ENCODE results near the gene MAN2A1. TPM values are rescaled to one million over a fixed set of nuclear protein-coding genes. Genes with fewer than 3 reads are reported as not detected.

Gene MAN2A1
- total RNA-seq, 1 experiment from 2014 or later: 86.6 TPM

DNA sequence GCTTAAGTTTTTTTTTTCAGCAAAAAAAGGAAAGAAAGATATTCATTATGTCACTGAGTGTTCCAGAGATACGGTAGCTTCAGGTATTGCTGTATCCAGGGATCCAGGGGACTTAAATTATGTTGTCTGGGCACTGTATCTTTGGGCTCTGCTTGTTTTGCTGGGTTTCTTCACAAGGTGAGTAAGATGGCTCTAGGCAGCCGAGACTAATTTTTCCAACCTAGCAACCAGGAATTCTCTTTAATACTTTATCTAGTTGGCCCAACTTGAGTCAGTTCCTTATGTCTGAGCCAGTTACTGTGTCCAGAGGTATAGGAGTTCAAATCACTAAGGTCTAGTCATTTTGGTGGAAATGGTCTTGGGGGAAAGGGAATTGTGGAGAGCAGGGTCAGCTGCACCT lies 66.0 kb downstream of the MAN2A1 start:
- CTCF ChIA-PET: no interaction called here
- TF ChIP-seq, protein P1, sequence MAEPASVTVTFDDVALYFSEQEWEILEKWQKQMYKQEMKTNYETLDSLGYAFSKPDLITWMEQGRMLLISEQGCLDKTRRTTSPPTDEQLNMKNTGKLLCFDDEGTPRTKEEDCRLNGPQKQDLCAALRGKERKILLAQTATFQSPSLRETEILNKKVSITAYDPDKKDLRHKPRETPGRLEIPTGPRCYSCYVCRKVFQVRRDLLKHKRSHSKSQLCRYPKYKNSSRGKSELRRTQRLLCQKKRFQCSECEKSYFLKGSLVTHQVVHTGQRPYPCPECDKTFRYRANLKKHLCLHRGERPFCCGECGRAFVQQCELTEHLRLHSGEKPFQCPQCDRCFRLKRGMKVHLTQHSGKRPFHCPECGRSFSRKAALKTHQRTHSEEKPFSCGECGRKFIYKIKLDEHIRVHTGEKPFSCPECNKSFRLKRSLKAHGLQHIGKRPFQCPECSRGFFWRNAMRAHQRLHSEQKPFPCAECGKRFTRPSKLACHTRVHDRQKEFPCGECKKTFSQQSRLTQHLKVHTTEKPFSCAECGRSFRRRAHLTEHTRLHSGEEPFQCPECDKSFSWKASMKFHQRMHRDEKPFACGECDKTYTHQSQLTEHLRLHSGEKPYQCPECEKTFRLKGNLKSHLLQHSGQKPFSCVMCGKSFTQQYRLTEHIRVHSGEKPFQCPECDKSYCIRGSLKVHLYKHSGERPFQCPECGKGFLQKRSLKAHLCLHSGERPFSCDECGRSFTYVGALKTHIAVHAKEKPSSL (CRISPR knock-in tag; conservative IDR thresholded peaks at IDR 0.05): no peak
- TF ChIP-seq ZNF396 (CRISPR knock-in tag; IDR thresholded peaks at IDR 0.05; ENCODE audit: borderline replicate concordance): no peak
- no peak for TF ChIP-seq SP1 (CRISPR knock-in tag; conservative IDR thresholded peaks at IDR 0.05)
- TF ChIP-seq, protein P2, sequence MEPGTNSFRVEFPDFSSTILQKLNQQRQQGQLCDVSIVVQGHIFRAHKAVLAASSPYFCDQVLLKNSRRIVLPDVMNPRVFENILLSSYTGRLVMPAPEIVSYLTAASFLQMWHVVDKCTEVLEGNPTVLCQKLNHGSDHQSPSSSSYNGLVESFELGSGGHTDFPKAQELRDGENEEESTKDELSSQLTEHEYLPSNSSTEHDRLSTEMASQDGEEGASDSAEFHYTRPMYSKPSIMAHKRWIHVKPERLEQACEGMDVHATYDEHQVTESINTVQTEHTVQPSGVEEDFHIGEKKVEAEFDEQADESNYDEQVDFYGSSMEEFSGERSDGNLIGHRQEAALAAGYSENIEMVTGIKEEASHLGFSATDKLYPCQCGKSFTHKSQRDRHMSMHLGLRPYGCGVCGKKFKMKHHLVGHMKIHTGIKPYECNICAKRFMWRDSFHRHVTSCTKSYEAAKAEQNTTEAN (CRISPR knock-in tag; IDR thresholded peaks at IDR 0.05): no peak
- TF ChIP-seq, protein P3, sequence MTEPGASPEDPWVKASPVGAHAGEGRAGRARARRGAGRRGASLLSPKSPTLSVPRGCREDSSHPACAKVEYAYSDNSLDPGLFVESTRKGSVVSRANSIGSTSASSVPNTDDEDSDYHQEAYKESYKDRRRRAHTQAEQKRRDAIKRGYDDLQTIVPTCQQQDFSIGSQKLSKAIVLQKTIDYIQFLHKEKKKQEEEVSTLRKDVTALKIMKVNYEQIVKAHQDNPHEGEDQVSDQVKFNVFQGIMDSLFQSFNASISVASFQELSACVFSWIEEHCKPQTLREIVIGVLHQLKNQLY (CRISPR knock-in tag; IDR thresholded peaks at IDR 0.05): no peak
- no peak for TF ChIP-seq SMAD3 (CRISPR knock-in tag; IDR thresholded peaks at IDR 0.05; ENCODE audit: borderline replicate concordance)
- no peak for TF ChIP-seq ZNF219 (CRISPR knock-in tag; IDR thresholded peaks at IDR 0.05; ENCODE audit: borderline replicate concordance)
- TF ChIP-seq ZNF317 (CRISPR knock-in tag; IDR thresholded peaks at IDR 0.05; ENCODE audit: borderline replicate concordance, low read depth): no peak
- TF ChIP-seq, protein P4, sequence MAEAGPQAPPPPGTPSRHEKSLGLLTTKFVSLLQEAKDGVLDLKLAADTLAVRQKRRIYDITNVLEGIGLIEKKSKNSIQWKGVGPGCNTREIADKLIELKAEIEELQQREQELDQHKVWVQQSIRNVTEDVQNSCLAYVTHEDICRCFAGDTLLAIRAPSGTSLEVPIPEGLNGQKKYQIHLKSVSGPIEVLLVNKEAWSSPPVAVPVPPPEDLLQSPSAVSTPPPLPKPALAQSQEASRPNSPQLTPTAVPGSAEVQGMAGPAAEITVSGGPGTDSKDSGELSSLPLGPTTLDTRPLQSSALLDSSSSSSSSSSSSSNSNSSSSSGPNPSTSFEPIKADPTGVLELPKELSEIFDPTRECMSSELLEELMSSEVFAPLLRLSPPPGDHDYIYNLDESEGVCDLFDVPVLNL (CRISPR knock-in tag; IDR thresholded peaks at IDR 0.05; ENCODE audit: borderline replicate concordance, low read depth): no peak
- TF ChIP-seq ZBTB21 (CRISPR knock-in tag; IDR thresholded peaks at IDR 0.05; ENCODE audit: borderline replicate concordance): no peak
- TF ChIP-seq OVOL2 (CRISPR knock-in tag; IDR thresholded peaks at IDR 0.05; ENCODE audit: borderline replicate concordance): no peak
- TF ChIP-seq ZNF416 (CRISPR knock-in tag; IDR thresholded peaks at IDR 0.05): no peak

DNA sequence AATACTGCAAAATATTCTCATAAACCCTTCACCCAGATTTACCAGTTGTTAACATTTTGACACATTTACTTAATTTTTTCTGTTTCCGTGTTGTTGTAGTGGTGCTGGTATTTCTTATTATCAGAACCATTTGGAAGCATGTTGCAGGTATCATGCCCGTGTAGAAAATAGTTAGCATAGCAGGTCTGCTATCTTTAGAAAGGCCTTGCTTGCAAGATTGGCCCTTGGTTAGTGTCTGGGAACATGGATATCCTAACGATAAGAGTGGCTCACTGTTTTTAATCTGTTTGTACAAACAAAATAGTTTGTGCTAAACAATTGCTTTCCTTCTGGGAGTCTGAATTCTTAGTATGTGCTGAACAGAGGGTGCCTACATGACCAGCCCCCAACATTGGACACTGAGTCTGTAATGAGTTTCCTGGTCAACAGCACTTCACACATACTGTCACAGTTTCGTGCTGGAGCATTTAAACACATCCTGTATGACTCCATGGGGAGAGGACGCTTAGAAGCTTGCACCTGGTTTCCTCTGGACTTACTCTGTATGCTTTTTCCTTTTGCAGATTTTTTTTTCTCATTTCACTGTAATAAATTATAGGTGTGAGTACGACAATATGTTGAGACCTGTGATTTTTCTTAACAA lies 66.9 kb downstream of the MAN2A1 start:
- CTCF ChIA-PET: no interaction called here
- no peak overlapping the region for H3K4me3 Mint-ChIP-seq
- H3K27ac Mint-ChIP-seq: no peak overlapping the region
- TF ChIP-seq, protein P5, sequence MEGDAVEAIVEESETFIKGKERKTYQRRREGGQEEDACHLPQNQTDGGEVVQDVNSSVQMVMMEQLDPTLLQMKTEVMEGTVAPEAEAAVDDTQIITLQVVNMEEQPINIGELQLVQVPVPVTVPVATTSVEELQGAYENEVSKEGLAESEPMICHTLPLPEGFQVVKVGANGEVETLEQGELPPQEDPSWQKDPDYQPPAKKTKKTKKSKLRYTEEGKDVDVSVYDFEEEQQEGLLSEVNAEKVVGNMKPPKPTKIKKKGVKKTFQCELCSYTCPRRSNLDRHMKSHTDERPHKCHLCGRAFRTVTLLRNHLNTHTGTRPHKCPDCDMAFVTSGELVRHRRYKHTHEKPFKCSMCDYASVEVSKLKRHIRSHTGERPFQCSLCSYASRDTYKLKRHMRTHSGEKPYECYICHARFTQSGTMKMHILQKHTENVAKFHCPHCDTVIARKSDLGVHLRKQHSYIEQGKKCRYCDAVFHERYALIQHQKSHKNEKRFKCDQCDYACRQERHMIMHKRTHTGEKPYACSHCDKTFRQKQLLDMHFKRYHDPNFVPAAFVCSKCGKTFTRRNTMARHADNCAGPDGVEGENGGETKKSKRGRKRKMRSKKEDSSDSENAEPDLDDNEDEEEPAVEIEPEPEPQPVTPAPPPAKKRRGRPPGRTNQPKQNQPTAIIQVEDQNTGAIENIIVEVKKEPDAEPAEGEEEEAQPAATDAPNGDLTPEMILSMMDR (IDR thresholded peaks at IDR 0.05): no peak
- no peak for TF ChIP-seq ETV6 (CRISPR knock-in tag; IDR thresholded peaks at IDR 0.05)
- TF ChIP-seq, protein P6, sequence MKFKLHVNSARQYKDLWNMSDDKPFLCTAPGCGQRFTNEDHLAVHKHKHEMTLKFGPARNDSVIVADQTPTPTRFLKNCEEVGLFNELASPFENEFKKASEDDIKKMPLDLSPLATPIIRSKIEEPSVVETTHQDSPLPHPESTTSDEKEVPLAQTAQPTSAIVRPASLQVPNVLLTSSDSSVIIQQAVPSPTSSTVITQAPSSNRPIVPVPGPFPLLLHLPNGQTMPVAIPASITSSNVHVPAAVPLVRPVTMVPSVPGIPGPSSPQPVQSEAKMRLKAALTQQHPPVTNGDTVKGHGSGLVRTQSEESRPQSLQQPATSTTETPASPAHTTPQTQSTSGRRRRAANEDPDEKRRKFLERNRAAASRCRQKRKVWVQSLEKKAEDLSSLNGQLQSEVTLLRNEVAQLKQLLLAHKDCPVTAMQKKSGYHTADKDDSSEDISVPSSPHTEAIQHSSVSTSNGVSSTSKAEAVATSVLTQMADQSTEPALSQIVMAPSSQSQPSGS (CRISPR knock-in tag; IDR thresholded peaks at IDR 0.05; ENCODE audit: borderline replicate concordance, low read depth): no peak
- TF ChIP-seq MXD4 (CRISPR knock-in tag; IDR thresholded peaks at IDR 0.05; ENCODE audit: borderline replicate concordance): no peak
- TF ChIP-seq JAZF1 (CRISPR knock-in tag; IDR thresholded peaks at IDR 0.05): no peak
- TF ChIP-seq NR3C1 (CRISPR knock-in tag; conservative IDR thresholded peaks at IDR 0.05; ENCODE audit: low read depth): no peak
- no peak for TF ChIP-seq FOXK1 (CRISPR knock-in tag; IDR thresholded peaks at IDR 0.05)
- POLR2A ChIA-PET: no interaction called here
- H3K36me3 Mint-ChIP-seq: peaks cover 45% of the 10 kb centered on the region
- DNase-seq (ENCODE audit: low spot score): no peak
- no peaks in the 10 kb centered on the region for H3K27me3 Mint-ChIP-seq (ENCODE audit: low read depth)
- H3K9me3 Mint-ChIP-seq: peaks cover 14% of the 10 kb centered on the region
- H3K4me1 Mint-ChIP-seq: 0 out of 2 replicates have a peak, but pooled peaks cover 2% of the 10 kb centered on the region
- ATAC-seq: no peak

More for the DNA sequence above, 66.0 kb downstream of the MAN2A1 start:
- peaks cover 44% of the 10 kb centered on the region for H3K36me3 Mint-ChIP-seq
- no peak overlapping the region for H3K4me3 Mint-ChIP-seq
- peaks cover 14% of the 10 kb centered on the region for H3K9me3 Mint-ChIP-seq
- 0 out of 2 replicates have a peak, but pooled peaks cover 2% of the 10 kb centered on the region for H3K4me1 Mint-ChIP-seq
- no peak for DNase-seq (ENCODE audit: low spot score)
- no peaks in the 10 kb centered on the region for H3K27me3 Mint-ChIP-seq (ENCODE audit: low read depth)
- 0 out of 2 replicates have a peak overlapping the region, but pooled peaks have one; percentile 15 for H3K27ac Mint-ChIP-seq
- POLR2A ChIA-PET: no interaction called here
- ATAC-seq: no peak

Data from WTC11 (cell line).